SK-N-SH (cell line): ENCODE measurements around the gene NDUFS7. TPM values are rescaled to one million over a fixed set of nuclear protein-coding genes. Genes with fewer than 3 reads are reported as not detected.

ENCODE experiments used
- CTCF ChIA-PET: fragments of 300-600, 350-600 bp; formaldehyde crosslinking; extraction: SDS; loops from one replicate; lab custom pipeline; 2021; lab: Yijun Ruan, JAX
- POLR2A ChIA-PET: fragments of 350-600 bp; sonication (Branson Sonifier 250); formaldehyde crosslinking; extraction: SDS; loops from one replicate; lab custom pipeline; 2020; ENCODE audit warnings: antibody characterized with exemption, inconsistent platforms; lab: Yijun Ruan, JAX
- DNase-seq: peaks from one replicate; pipeline ENCODE4 v3.0.0; 2012
- H2AFZ ChIP-seq: fragments of 200-600 bp; sonication (generic); 2 replicates; pipeline ENCODE4 v1.8.1; 2016; ENCODE audit warnings: antibody characterized with exemption, mild to moderate bottlenecking, low read depth
- H3F3A ChIP-seq: fragments of 200-600 bp; sonication (generic); replicated peaks from 2 replicates; pipeline ENCODE3; 2016; ENCODE audit warnings: antibody characterized with exemption, mild to moderate bottlenecking; ENCODE audit not compliant: insufficient read depth
- H3K27ac ChIP-seq, 2 experiments: fragments of 200-500 bp in 1 of 2; fragments of 200-600 bp in 1 of 2; sonication (Bioruptor generic) in 1 of 2; sonication (generic), shearing (Covaris generic) in 1 of 2; 2 replicates each; pipeline versions ENCODE4 v1.5.1 to v1.6.1; 2014 to 2016; ENCODE audit warnings: low read depth in 2 of 2, inconsistent platforms in 1 of 2, low read length in 1 of 2, mild to moderate bottlenecking in 1 of 2, mixed read lengths in 1 of 2
- H3K27me3 ChIP-seq: fragments of 200-600 bp; sonication (generic), shearing (Covaris generic); 2 replicates; pipeline ENCODE4 v1.6.1; 2016; ENCODE audit warnings: mixed run types; ENCODE audit not compliant: insufficient read depth
- H3K36me3 ChIP-seq, 2 experiments: fragments of 200-500 bp in 1 of 2; fragments of 200-600 bp in 1 of 2; sonication (Bioruptor generic) in 1 of 2; sonication (generic) in 1 of 2; replicated peaks in 1 of 2; 2 replicates each; pipeline versions ENCODE3 to v1.5.1; 2014 to 2016; ENCODE audit warnings: low read length in 1 of 2, mild to moderate bottlenecking in 1 of 2; ENCODE audit not compliant: insufficient read depth in 2 of 2, control insufficient read depth in 1 of 2
- H3K4me1 ChIP-seq, 2 experiments: fragments of 200-500 bp in 1 of 2; fragments of 200-600 bp in 1 of 2; sonication (Bioruptor generic) in 1 of 2; sonication (generic), shearing (Covaris generic) in 1 of 2; 2 replicates each; pipeline versions ENCODE4 v1.5.1 to v1.6.1; 2014 to 2016; ENCODE audit warnings: low read depth in 1 of 2, low read length in 1 of 2, mixed run types in 1 of 2; ENCODE audit not compliant: insufficient read depth in 2 of 2, control insufficient read depth in 1 of 2
- H3K4me2 ChIP-seq: fragments of 200-600 bp; sonication (generic), shearing (Covaris generic); 2 replicates; pipeline ENCODE4 v1.6.1; 2017; ENCODE audit warnings: mixed run types
- H3K4me3 ChIP-seq, 2 experiments: fragments of 200-500 bp in 1 of 2; fragments of 200-600 bp in 1 of 2; sonication (Bioruptor generic) in 1 of 2; sonication (generic), shearing (Covaris generic) in 1 of 2; 2 replicates each; pipeline versions ENCODE4 v1.5.1 to v1.8.1; 2014 to 2016; ENCODE audit warnings: low read depth in 2 of 2, inconsistent platforms in 1 of 2, low read length in 1 of 2, mild to moderate bottlenecking in 1 of 2, mixed read lengths in 1 of 2, moderate library complexity in 1 of 2
- H3K79me2 ChIP-seq: fragments of 200-600 bp; sonication (generic); 2 replicates; pipeline ENCODE4 v1.8.1; 2017; ENCODE audit warnings: mild to moderate bottlenecking; ENCODE audit not compliant: insufficient read depth
- H3K9ac ChIP-seq: fragments of 200-600 bp; sonication (generic); 2 replicates; pipeline ENCODE4 v1.6.1; 2017; ENCODE audit warnings: mixed run types
- H3K9me2 ChIP-seq: fragments of 200-600 bp; sonication (generic); 2 replicates; pipeline ENCODE4 v1.6.1; 2017; ENCODE audit warnings: mixed run types
- H3K9me3 ChIP-seq: fragments of 200-600 bp; sonication (generic); 2 replicates; pipeline ENCODE4 v1.6.1; 2017; ENCODE audit warnings: mixed run types, mild to moderate bottlenecking, moderate library complexity
- H4K20me1 ChIP-seq: fragments of 200-600 bp; sonication (generic); 2 replicates; pipeline ENCODE4 v1.6.1; 2017; ENCODE audit warnings: mild to moderate bottlenecking, mixed run types; ENCODE audit not compliant: insufficient read depth
- CHD2 ChIP-seq: fragments of 150-350 bp; IDR thresholded peaks from 2 replicates; pipeline ENCODE4 v1.6.1; 2018; ENCODE audit warnings: low read length; ENCODE audit not compliant: partially characterized antibody
- ELF1 ChIP-seq: IDR thresholded peaks from 2 replicates; pipeline ENCODE4 v1.4.0; 2012
- EZH2phosphoT487 ChIP-seq: fragments of 200-600 bp; sonication (generic); IDR thresholded peaks from 2 replicates; pipeline ENCODE4 v1.6.1; 2017; ENCODE audit warnings: low read depth, mixed run types, mild to moderate bottlenecking, antibody characterized with exemption, moderate library complexity, borderline replicate concordance
- FOXJ3 ChIP-seq: sonication (generic); formaldehyde crosslinking; IDR thresholded peaks from 2 replicates; pipeline ENCODE4 v1.5.1; 2020; ENCODE audit warnings: mild to moderate bottlenecking, missing genetic modification reagents
- GABPA ChIP-seq: IDR thresholded peaks from 2 replicates; pipeline ENCODE4 v1.4.0; 2012; ENCODE audit warnings: low read depth, mild to moderate bottlenecking
- JUND ChIP-seq: IDR thresholded peaks from 2 replicates; pipeline ENCODE4 v1.4.0; 2012
- POLR2AphosphoS5 ChIP-seq: IDR thresholded peaks from 2 replicates; pipeline ENCODE4 v1.6.1; 2012; ENCODE audit warnings: low read depth, low read length
- RCOR1 ChIP-seq: fragments of 150-350 bp; IDR thresholded peaks from 2 replicates; pipeline ENCODE4 v1.6.1; 2017; ENCODE audit warnings: antibody characterized with exemption, low read length
- REST ChIP-seq: IDR thresholded peaks from 2 replicates; pipeline ENCODE4 v1.6.1; 2012; ENCODE audit warnings: mild to moderate bottlenecking, low read depth, low read length, moderate library complexity
- RXRA ChIP-seq: IDR thresholded peaks from 2 replicates; pipeline ENCODE4 v1.4.0; 2012; ENCODE audit warnings: low read depth, mild to moderate bottlenecking, borderline replicate concordance
- SIN3A ChIP-seq: IDR thresholded peaks from 2 replicates; pipeline ENCODE4 v1.6.1; 2012; ENCODE audit warnings: low read depth, mild to moderate bottlenecking, low read length, moderate library complexity, borderline replicate concordance
- TEAD4 ChIP-seq: IDR thresholded peaks from 2 replicates; pipeline ENCODE4 v1.4.0; 2012; ENCODE audit warnings: mild to moderate bottlenecking, borderline replicate concordance; ENCODE audit not compliant: insufficient read depth
- WGBS: methylation state at CpG from one replicate; pipeline ENCODE4 v1.1.6; 2017; ENCODE audit warnings: low lambda C conversion rate; 5-methylcytosine and 5-hydroxymethylcytosine counted together
- polyA plus RNA-seq, 3 experiments: library from polyadenylated mRNA; depleted of rRNA; stranded (reverse); fragments of >200 nt; gene quantifications; 2 replicates each; pipeline ENCODE4 v1.2.3, GENCODE V29; 2012
- TF ChIP-seq, protein P1 (sequence below): fragments of 200-600 bp; sonication (generic); IDR thresholded peaks from 2 replicates; pipeline ENCODE4 v1.6.1; 2017; ENCODE audit warnings: antibody characterized with exemption, mild to moderate bottlenecking, moderate library complexity
- TF ChIP-seq, protein P2 (sequence below): fragments of 150-350 bp; IDR thresholded peaks from 2 replicates; pipeline ENCODE4 v1.6.1; 2016; ENCODE audit warnings: mild to moderate bottlenecking, low read depth, low read length

The NDUFS7 gene
- polyA plus RNA-seq, 1 of the 3 experiments (the other 2 are of a cell fraction) = 66.4 TPM

GRCh38 chr19:1432507-1432887, 48.8 kb downstream of the NDUFS7 start:
- H3K36me3 ChIP-seq = peaks cover 0 to 65% of the 10 kb centered on the region in 2 experiments
- no peaks in the 10 kb centered on the region for H3K9me3 ChIP-seq
- no peaks in the 10 kb centered on the region for H3K9me2 ChIP-seq
- TF ChIP-seq, protein P1, sequence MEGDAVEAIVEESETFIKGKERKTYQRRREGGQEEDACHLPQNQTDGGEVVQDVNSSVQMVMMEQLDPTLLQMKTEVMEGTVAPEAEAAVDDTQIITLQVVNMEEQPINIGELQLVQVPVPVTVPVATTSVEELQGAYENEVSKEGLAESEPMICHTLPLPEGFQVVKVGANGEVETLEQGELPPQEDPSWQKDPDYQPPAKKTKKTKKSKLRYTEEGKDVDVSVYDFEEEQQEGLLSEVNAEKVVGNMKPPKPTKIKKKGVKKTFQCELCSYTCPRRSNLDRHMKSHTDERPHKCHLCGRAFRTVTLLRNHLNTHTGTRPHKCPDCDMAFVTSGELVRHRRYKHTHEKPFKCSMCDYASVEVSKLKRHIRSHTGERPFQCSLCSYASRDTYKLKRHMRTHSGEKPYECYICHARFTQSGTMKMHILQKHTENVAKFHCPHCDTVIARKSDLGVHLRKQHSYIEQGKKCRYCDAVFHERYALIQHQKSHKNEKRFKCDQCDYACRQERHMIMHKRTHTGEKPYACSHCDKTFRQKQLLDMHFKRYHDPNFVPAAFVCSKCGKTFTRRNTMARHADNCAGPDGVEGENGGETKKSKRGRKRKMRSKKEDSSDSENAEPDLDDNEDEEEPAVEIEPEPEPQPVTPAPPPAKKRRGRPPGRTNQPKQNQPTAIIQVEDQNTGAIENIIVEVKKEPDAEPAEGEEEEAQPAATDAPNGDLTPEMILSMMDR = no peak
- TF ChIP-seq CHD2 (no peak), RXRA (no peak), SIN3A (no peak), FOXJ3 (CRISPR knock-in tag) (no peak), EZH2phosphoT487 (no peak), GABPA (no peak), POLR2AphosphoS5 (no peak), ELF1 (no peak), JUND (no peak), RCOR1 (no peak), TEAD4 (no peak), REST (no peak)
- TF ChIP-seq, protein P2, sequence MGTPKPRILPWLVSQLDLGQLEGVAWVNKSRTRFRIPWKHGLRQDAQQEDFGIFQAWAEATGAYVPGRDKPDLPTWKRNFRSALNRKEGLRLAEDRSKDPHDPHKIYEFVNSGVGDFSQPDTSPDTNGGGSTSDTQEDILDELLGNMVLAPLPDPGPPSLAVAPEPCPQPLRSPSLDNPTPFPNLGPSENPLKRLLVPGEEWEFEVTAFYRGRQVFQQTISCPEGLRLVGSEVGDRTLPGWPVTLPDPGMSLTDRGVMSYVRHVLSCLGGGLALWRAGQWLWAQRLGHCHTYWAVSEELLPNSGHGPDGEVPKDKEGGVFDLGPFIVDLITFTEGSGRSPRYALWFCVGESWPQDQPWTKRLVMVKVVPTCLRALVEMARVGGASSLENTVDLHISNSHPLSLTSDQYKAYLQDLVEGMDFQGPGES = no peak
- TF ChIP-seq, all 33 proteins: peak for 0
- POLR2A ChIA-PET = no interaction called here
- Histone ChIP-seq H3K27ac (no peak overlapping the region), H3K4me2 (no peak overlapping the region), H3K9ac (no peak overlapping the region), H3K79me2 (0 out of 2 replicates have a peak, but pooled peaks cover 2% of the 10 kb centered on the region), H3F3A (peaks cover 12% of the 10 kb centered on the region), H3K4me3 (no peak overlapping the region), H3K4me1 (no peaks in the 10 kb centered on the region), H2AFZ (no peak overlapping the region), H4K20me1 (no peaks in the 10 kb centered on the region), H3K27me3 (no peaks in the 10 kb centered on the region)
- WGBS = 98% methylated on average over 13 of the region's 16 CpGs
- DNase-seq = no peak
- CTCF ChIA-PET = interaction anchor here (0.7 to 1.4 kb wide), 3 partner anchors 9 to 19 kb away, joined by 3 to 4 read pairs (median 3); no protein-coding TSS in a partner anchor
